Cardiac septum (tissue), 1 donor: ENCODE measurements around the gene PAX8. TPM values are rescaled to one million over a fixed set of nuclear protein-coding genes. Genes with fewer than 3 reads are reported as not detected.
"Not testable (repeated sequence)": the region's sequence is repeated elsewhere in the genome, so short reads cannot be mapped to it uniquely, and the experiment has no call there.

Experiments used
- DNase-seq: peaks from one replicate; pipeline ENCODE4 v3.0.0-alpha.2; 2020; ENCODE audit warnings: low spot score
- intact Hi-C: fragments of 100-400 bp; cut with DNase I; formaldehyde crosslinking; loops from one replicate; pipeline ENCODE4 v1.14.0; 2022
- long read RNA-seq: library from polyadenylated mRNA; unstranded; transcript quantifications from one replicate; pipeline ENCODE4 v2.0.0, GENCODE V29; 2021
- total RNA-seq: library from RNA; stranded (reverse); fragmentation: NEBNext Ultra II Directional; extraction: Animal tissue kit (Norgen Biotek cat#: 25700); gene quantifications from one replicate; pipeline ENCODE4 v1.2.1, GENCODE V29; 2021
- donor health status: DM: no; HTN: no; CAD: no.

The PAX8 gene
- total RNA-seq = 0.35 TPM
- long read RNA-seq = 0 reads

DNA sequence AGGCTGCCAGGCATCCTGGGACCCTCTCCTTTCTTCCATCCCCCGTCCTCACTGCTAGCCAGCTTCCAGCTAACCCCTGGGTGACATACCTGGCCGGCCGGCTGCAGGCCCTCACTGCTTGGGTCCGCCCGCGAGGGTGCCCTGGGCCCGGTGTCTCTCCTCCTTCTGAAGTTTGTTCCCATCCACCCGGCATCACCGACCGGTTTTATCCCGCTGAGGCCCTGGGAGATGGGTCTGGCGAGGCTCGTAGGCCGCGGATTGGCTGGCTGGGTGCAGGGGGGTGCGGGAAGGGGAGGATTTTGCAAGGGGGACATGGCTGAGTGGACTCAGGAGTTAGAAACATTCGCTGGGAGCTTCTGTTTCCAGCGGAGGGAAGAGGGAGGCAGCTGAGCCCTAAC is at the start of gene PAX8:
TSS of gene PAX8 (minus strand) at position 180 of the 398 bp plus-strand sequence. CDS start 527 bp downstream, outside the sequence.
- intact Hi-C loops = no loop called here
- DNase-seq = no peak

DNA sequence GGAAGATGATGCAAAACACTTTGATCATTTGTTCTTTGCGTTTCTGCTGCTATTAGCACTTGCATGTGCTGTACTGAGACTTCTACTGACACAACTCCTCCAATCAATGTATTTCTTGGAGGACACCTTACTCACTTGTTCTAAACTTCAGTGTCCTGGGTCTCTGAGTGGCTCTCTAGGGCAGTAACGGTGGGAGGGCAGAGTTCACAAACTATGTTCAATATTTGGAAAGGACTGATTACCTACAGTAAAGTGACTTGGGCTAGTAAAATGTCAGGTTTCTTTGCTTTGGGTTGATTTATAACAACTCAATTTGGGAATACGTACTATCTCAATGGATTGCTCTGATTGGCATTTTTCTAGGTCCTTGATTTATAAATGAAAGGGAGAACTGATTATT is 49.3 kb upstream of the PAX8 start:
- DNase-seq = no peak
- intact Hi-C loops = no loop called here

DNA sequence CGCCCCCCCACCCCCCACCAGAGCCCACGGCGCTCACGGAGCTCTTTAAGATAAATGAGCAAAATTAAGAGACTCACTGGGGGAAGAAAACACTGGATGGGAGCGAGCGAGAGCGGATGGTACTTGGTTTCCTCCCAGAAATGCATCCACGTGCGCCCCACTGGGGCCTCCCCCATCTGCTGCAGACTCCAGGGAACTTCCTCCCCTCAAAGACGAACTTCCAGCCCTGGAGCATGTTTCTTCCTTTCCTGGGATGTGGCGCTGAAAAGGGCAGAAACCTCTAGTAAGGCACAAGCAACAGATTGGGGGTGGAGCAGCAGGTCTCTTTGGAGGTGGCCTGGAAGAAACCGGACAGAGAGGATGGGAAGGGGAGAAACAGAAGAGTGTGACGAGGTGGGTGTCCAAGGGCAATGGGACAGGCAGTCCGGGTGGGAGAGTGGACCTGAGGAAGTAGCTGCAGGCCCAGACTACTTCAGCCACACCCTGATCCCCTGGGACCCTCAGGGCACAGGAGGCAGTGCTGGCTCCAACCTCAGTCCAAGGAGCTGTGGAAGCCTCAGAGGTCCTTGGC is 46.5 kb upstream of the PAX8 start:
- DNase-seq, intact Hi-C loops: not testable (repeated sequence)

DNA sequence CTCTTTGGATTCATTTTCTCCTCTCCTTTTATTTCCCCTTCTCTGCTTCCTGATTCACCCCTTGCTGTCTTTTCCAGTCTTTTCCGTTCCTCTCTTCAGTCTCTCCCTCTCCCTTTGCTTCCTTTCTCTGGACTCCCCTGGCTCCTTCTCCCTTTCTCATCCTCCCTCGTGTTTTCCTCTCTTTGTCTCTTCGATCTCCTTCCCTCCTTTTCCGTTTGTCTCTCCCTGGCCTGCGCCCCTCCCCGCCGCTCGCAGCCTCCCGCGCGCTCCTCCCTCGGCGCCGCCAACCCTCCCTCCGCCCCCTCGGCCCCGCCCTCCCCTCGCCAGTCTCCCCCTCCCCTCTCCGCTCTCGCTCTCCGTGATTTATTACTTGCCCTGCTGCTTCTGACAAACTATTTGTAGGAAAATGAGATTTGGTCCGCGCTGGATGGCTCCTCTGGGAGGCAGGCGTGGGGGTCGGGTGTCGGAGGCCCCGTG is 46.0 kb upstream of the PAX8 start:
- no peak for DNase-seq
- intact Hi-C loops = no loop called here

DNA sequence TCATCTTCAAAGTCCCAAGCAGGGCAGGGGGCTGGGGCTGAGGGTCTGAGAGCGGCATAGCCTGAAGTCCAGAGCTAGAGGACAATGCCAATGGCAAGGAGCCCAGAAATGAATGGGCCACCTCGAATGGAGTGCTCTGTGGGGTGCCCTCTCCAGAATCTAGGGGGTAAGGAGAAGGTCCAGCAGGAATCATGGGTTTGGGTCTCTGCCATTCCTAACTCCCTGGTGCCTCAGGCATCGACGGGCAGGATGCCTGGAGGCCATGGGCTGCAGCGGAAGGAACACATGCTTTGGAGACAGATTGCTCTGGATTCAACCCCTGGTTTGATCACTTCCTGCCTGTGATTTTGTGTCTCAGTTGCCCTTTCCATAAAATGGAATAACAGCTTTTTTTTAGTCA is 44.4 kb upstream of the PAX8 start:
- intact Hi-C loops, DNase-seq: not testable (repeated sequence)

DNA sequence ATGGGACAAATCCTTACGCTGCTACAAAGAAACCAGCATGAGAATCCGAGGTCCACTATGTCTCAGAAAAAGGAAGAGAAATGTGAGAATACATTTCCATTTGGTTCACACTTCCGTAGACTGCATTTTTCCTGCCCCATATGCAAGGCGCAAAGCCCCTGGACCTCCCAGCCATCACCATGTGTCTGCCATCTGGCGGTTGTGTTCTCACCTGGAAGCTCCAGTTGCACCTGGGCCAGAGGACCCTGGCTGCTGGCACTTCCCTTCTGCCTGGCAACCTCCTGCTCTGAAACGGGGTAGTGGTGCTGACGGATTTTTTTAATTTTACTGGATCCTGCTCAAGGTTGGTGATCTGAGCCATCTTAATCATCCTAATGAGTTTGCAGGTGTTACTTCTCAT is 41.4 kb upstream of the PAX8 start:
- DNase-seq, intact Hi-C loops: not testable (repeated sequence)

DNA sequence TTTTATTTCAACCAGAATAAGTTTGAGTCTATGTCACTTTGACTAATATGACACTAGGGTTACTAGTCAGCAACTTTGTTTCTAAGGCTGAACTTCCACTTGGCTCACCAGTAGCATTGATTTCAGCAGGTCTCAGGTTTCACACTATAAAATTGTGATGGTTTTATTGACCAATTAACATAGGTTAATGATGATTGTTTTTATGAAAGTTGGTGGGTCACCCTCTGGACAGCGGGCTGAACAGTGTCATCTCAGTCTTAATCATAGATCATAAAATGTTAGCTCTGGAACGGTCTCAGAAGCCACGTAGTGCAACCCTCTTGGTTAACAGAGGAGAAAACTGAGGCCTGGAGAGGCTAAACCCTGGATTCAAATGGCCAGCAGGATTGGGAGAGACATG is 40.2 kb upstream of the PAX8 start:
- intact Hi-C loops, DNase-seq: not testable (repeated sequence)

DNA sequence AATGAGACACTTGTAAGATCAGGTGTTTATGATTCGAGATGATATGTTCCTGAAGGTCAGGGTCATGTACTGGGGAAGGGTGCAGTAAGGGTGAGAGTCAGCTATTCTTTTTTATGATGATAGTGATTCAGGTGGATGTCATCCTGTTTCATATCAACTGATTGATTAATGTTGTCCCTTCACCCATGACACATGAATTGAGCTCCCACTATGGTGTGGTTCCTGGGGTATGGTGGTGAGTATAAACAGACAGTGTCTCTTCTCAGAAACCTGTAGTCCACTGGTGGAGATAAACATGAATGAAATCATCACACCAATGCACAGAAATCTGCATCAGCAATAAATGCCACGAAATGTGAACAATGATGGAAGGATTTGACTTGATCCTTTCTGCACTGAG is 37.4 kb upstream of the PAX8 start:
- intact Hi-C loops = no loop called here
- no peak for DNase-seq

DNA sequence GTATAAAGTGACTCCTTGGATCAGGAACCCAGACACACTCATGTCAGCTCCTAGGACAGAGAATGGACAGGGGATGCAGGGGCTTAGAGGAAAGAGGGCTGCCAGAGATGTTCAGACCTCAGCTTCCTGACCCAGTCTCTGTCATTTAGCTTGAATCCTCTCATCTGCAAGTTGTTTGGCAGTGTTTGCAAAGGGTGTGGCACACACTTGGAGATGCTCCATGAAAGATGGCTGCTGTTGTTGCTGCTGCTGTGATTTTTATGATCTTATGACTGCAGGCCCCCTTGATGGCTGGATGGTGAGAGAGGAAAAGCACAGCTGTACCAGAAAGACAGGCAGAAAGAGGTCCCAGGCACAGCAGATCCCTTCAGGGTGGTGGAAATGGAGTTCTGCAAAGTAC is 35.9 kb upstream of the PAX8 start:
- intact Hi-C loops, DNase-seq: not testable (repeated sequence)

DNA sequence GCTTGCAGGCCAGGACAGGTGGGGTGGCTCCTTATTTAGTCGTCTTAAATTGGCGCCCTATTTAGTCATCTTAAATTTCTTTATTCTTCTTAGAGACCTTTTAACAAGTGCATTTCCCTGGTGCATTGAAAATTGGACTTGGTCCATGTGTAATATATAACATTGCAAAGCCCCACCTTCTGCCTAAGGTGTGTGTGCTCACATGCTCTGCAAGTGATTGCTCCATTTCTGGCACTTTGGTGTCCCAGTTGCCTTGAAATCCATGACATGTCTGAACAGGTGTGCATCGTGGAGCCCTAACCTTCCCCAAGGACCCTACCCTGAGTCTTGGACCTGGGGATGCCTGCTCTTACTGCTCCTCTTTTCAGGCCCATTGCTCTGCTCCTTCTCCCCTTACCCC is 35.5 kb upstream of the PAX8 start:
- DNase-seq, intact Hi-C loops: not testable (repeated sequence)

DNA sequence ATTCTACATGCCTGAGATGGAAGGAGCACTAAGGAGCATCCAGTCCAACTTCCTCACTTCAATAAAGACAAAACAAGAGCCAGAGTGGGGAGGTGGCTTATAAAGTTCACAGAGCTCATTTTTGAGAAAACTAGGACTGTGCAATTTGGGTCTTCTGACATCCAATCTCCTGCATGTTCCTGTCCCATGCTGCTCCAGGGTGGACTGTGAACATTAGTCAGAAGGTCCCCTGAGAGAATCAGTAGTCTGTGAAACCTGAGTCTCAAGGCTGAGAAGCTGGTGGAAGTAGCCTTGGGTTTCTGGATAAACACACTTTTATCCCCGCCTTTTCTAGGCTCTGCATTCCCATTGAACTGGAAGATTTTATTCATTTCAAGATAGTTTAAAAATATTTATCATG is 33.1 kb upstream of the PAX8 start:
- DNase-seq, intact Hi-C loops: not testable (repeated sequence)

DNA sequence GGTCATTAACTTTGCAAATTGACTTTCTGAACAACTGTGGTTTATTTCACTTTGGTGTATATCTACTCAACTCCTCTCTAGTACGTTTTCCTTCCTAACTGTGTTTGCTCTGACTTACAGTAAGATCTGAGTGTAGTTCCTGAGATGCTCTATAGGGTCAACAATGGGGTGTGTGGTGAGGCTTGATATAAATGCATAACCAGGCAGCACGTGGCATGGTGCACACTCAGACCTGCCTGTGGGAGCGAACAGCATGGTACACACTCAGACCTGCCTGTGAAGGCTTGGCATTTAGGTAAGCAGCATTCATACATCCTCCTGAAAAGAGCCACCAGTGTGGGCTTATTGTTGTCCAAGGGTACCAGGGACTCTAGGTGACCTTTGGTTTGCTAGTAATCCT is 32.5 kb upstream of the PAX8 start:
- intact Hi-C loops, DNase-seq: not testable (repeated sequence)

DNA sequence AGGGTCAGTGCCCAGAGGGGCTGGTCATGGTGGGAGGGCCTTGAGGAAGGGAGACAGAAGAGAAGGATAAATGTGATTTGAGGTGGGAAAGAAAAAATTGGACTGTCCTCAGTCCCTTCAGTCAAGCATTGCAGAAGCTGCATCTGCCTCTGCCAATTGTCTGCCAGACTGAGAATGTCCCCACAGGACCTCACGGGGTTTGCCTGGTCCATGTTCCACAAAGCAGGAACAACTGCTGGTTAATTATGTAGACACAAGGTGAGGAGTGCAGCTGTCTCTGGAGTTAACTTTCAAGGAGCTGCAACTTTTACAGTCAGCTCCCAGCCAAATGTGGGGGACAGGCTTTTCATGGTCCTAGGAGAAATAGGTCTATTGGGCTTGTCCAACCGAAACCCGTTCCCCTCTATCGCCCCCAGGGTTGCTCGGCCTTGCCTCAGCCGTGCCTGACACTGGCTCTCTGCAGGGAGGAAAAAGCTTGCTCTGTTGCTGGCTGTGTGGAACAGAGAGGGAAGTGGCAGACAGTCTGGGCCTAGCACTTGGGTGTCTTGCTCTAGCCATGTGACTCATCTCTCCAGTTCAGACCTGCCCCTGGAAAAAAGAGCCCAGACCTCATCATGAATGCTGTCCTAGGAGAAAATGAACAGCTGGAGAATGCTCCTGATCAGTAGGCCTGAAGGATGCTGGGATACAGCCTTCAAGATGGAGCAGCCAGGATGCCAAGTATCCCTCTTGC is 31.1 kb upstream of the PAX8 start:
- no peak for DNase-seq
- intact Hi-C loops = no loop called here

DNA sequence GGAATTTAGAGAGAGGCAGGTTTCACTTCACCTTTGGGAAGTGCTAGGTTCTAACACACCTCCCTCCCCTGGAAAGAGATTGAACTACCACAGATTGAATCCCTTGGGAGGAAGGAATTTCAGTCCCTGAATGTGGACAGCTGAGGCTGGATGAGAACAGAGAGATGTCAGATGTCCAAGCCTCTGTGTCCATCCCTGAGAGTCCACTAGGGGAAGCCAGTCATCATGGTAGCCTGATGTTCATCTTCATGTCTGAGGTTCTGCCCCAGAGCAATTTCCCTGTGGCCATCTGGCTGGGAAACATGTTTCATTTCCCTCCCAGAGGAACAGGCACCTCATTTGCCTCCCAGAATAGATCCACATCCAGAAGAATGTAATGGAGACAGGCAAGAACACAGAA is 30.1 kb upstream of the PAX8 start:
- intact Hi-C loops, DNase-seq: not testable (repeated sequence)

DNA sequence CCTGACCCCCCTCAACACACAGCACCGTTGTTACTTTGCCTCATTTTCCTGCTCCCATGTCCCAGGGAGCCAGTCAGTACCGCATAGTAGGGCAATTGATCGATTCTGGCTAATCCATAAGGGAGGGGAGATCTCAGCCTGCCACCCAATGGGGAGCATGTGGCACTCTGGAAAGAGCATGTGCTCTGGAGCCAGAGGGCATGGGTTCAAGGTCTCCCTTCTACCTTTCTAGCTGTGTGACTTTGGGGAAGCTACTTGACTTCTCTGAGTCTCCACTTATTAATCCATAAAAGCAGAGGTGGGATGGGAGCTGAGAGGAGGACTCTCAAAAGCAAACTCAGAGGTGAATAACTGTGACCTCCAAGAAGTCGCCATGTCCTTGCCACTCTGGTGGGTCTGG is 27.5 kb upstream of the PAX8 start:
- DNase-seq, intact Hi-C loops: not testable (repeated sequence)

DNA sequence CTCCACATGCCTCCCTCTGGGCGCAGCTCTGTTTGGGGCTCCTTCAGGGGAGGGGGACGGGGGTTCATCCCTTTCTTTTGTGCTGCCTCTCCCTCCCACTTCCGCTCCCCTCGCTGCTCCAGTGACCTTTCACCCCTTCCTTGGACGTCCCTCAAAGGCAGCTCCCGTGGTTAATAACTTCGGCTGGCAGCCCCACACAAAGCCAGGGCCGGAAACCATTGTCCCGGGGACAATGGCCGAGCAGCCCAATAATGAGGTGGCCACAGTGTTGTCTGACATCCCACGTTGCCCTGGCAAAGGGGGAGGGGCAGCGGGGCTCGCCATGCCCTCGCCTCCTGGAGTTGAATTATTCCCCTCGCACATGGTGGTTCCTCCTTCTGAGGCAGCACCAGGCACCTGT is 27.0 kb upstream of the PAX8 start:
- intact Hi-C loops, DNase-seq: not testable (repeated sequence)

DNA sequence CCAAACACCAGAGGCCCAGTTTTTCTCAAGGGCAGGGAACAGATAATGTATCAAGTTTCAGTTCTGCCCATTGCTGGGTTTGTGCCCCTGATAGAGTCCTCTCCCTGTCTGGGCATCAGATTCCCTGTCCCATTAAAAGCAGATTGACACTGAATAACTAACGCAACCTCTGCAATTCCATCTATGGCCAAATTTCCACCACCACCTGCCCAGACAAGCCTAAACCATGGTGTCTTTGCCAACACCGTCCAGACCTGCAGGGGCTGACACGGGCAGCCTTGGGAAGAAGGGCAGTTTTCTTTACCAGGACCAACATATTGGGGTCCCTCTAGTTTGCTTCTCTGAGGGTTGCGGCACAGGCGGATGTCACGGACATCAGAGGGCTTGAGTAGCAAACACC is 26.4 kb upstream of the PAX8 start:
- intact Hi-C loops = no loop called here
- no peak for DNase-seq

DNA sequence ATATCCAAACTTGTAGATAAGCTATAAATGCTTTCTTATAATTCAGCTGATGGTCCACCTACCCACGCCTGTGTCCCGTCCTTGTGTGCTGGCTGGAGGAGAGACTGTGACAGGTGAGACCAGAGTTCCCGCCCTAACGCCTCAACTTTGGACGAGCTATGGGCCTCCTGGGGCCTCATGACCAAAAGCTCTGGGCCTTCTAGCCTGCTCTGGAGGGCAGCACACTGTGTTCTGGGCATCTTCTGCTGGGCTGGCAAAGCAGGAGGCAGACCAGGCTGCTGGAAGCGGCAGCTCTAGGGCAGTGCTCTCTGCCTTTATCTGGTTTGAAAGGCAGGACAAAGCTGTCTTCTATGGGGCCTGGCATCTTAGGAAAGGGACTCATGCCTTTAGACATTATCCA is 26.0 kb upstream of the PAX8 start:
- DNase-seq = no peak
- intact Hi-C loops = no loop called here

DNA sequence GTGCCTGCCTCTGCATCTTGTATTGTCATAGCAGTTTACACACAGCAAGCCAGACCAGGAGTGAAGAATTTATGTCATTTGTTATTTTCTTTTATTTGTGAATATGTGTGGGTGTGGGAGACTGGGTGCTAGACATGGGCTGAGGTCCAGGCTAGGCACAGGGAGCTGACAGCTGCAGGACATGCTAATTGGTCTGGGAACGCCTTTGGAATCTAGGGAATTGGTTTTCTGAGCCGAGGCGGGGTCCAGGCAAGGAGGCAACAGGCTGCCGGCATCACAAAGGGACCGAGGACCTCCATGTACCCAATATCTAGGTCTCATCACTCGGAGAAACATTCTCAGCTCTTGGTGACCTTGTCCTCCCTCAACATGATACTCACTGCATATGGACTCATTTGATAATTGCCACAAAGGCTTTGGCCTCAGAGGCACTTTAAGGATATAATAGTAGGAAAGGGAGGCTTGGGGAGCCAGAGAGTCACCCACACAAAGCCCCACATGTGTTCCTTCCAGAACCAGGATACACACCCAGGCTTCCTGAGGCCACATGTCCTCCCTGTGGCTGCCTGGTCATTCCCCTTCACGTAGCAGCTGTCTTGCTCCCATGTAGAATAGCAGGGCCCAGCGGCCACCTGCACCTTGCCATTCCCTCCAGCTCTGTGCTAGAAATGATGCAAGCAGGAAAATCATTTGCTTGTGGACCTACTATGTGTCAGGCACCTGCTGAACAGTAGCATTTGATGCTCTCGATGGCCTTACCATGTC is 23.7 kb upstream of the PAX8 start:
- intact Hi-C loops = not testable (repeated sequence)

DNA sequence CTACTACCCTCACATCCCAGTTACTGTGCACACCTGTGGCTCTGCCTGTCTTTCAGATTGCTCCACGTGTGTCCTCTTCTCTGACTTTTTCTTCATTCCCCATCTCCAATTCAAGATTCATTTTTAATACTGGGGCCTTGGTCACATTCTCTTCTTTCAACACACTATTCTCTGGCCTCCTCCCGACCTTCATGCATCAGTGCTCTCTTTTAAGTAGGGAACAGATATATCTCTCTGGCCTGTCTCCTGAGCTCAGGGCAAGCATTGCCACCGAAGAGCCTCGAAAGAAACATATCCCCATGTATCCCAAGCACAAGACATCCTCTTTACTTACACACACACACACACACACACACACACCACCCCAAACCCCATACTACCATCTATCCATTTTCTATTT is 21.6 kb upstream of the PAX8 start:
- no peak for DNase-seq
- intact Hi-C loops = no loop called here

More for the DNA sequence above, 23.7 kb upstream of the PAX8 start:
- not testable (repeated sequence) for DNase-seq
